VCaP (cell line): ENCODE results near the gene DMP1.

Experiments
- H3K27ac ChIP-seq: fragments of 450-650 bp; 2 replicates; pipeline ENCODE4 v1.5.1; 2017
- TF ChIP-seq, protein P1 (sequence below): fragments of 450-650 bp; conservative IDR thresholded peaks from 2 replicates; pipeline ENCODE4 v1.5.1; 2017; ENCODE audit warnings: mild to moderate bottlenecking, moderate library complexity

Gene DMP1, protein sequence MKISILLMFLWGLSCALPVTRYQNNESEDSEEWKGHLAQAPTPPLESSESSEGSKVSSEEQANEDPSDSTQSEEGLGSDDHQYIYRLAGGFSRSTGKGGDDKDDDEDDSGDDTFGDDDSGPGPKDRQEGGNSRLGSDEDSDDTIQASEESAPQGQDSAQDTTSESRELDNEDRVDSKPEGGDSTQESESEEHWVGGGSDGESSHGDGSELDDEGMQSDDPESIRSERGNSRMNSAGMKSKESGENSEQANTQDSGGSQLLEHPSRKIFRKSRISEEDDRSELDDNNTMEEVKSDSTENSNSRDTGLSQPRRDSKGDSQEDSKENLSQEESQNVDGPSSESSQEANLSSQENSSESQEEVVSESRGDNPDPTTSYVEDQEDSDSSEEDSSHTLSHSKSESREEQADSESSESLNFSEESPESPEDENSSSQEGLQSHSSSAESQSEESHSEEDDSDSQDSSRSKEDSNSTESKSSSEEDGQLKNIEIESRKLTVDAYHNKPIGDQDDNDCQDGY

DNA sequence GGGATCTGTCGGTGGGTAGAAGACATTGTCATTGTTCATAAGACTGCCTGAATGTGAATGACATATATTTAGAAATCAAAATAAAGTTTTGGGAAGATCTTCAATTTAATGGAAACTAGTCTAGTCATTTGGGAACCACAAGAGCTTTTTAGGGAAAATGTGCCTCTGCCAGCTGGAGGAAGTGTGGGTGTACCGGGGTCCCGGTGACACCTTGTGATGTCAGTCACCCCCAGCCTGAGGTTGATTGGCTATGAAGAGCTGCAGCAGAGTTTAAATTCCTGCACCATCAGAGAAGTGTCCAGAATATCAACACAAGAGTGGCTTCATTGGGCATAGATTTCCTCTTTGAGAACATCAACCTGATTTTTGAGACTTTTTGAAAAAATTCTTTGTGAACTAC, at the start of gene DMP1:
Gene DMP1 (plus strand): TSS at position 301 of the 400 bp plus-strand sequence. CDS start 6,213 bp downstream, outside the sequence.
- TF ChIP-seq, protein P1, sequence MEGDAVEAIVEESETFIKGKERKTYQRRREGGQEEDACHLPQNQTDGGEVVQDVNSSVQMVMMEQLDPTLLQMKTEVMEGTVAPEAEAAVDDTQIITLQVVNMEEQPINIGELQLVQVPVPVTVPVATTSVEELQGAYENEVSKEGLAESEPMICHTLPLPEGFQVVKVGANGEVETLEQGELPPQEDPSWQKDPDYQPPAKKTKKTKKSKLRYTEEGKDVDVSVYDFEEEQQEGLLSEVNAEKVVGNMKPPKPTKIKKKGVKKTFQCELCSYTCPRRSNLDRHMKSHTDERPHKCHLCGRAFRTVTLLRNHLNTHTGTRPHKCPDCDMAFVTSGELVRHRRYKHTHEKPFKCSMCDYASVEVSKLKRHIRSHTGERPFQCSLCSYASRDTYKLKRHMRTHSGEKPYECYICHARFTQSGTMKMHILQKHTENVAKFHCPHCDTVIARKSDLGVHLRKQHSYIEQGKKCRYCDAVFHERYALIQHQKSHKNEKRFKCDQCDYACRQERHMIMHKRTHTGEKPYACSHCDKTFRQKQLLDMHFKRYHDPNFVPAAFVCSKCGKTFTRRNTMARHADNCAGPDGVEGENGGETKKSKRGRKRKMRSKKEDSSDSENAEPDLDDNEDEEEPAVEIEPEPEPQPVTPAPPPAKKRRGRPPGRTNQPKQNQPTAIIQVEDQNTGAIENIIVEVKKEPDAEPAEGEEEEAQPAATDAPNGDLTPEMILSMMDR = no peak
- no peak within 1 kb of the TSS for H3K27ac ChIP-seq

GRCh38 chr4:87601361-87601760, 48.7 kb upstream of the DMP1 start:
- TF ChIP-seq, protein P1 = no peak
- no peak overlapping the region for H3K27ac ChIP-seq

- TF ChIP-seq, protein P1 = no peak
- H3K27ac ChIP-seq = no peak within 1 kb of the TSS
Observed at GRCh38 chr4:87608229-87608628, 41.9 kb upstream of the DMP1 start, which contains the start of gene DSPP. Gene DSPP, plus strand, starts transcription at chr4:87608529. Its CDS starts 2,380 bp downstream, at chr4:87610909.

- no peak overlapping the region for H3K27ac ChIP-seq
- TF ChIP-seq, protein P1 = no peak
Observed at GRCh38 chr4:87614292-87614890, 35.7 kb upstream of the DMP1 start.

GRCh38 chr4:87616268-87616667, 33.8 kb upstream of the DMP1 start:
- TF ChIP-seq, protein P1 = no peak
- H3K27ac ChIP-seq = no peak overlapping the region

GRCh38 chr4:87620086-87620485, 30.0 kb upstream of the DMP1 start:
- H3K27ac ChIP-seq = no peak overlapping the region
- TF ChIP-seq, protein P1 = no peak

DNA sequence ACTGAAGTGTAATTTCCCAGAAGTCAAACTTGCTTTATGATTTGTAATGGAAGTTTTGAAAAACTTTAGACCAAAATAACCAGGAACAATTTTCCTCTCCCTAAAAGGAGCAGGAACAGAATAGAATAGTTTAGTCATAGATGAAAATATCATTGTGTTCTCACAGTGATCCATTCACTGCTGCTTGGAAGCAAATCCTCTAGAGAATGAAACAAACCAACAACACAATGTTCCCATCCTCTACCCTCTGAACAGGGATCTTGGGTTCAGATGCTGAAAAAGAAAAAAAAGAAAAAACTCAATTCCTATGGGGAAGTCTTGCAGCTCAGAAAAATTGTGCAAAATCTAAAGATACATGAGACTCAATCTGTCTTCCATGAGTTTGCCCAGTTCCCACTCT, 29.6 kb upstream of the DMP1 start:
- H3K27ac ChIP-seq = no peak overlapping the region
- TF ChIP-seq, protein P1 = no peak
